WTC11 (cell line): Measurements from ENCODE around the gene RTN3. TPM values are rescaled to one million over a fixed set of nuclear protein-coding genes. Genes with fewer than 3 reads are reported as not detected.
A peak's percentile ranks its signal among the peaks of the same experiment; 100 is the strongest.

ENCODE experiments used
- ATAC-seq: fragments of 200-7000 bp; cut with Tn5 transposase; 2 replicates; pipeline ENCODE4 v1.10.0; 2021; ENCODE audit warnings: mild to moderate bottlenecking, moderate library complexity
- CTCF ChIA-PET: fragments of 300-600 bp; sonication (Branson Sonifier 250); formaldehyde crosslinking; loops from one replicate; lab custom pipeline; 2021; ENCODE audit warnings: antibody characterized with exemption; lab: Charles Lee
- POLR2A ChIA-PET: fragments of 350-600 bp; sonication (Branson Sonifier 250); formaldehyde crosslinking; loops from one replicate; lab custom pipeline; 2021; ENCODE audit warnings: antibody characterized with exemption; lab: Charles Lee
- DNase-seq: peaks from one replicate; pipeline ENCODE4 v3.0.0; 2021; ENCODE audit warnings: low spot score
- H3K27ac Mint-ChIP-seq: 2 replicates; pipeline ENCODE4 v1.8.0; 2021; ENCODE audit warnings: mixed read lengths
- H3K27me3 Mint-ChIP-seq: 2 replicates; pipeline ENCODE4 v1.8.0; 2021; ENCODE audit warnings: low read depth, mild to moderate bottlenecking, moderate library complexity, mixed read lengths
- H3K36me3 Mint-ChIP-seq: 2 replicates; pipeline ENCODE4 v1.8.0; 2021; ENCODE audit warnings: mixed read lengths
- H3K4me1 Mint-ChIP-seq: 2 replicates; pipeline ENCODE4 v1.8.0; 2022; ENCODE audit warnings: mixed read lengths
- H3K4me3 Mint-ChIP-seq: 2 replicates; pipeline ENCODE4 v1.8.0; 2021; ENCODE audit warnings: mild to moderate bottlenecking, moderate library complexity, mixed read lengths
- H3K9me3 Mint-ChIP-seq: 2 replicates; pipeline ENCODE4 v1.8.0; 2021; ENCODE audit warnings: mixed read lengths
- ATF1 ChIP-seq: sonication (generic); formaldehyde crosslinking; IDR thresholded peaks from 2 replicates; pipeline ENCODE4 v1.8.1; 2023; ENCODE audit warnings: mild to moderate bottlenecking, moderate library complexity, missing genetic modification reagents
- CBFB ChIP-seq: sonication (generic); formaldehyde crosslinking; IDR thresholded peaks from 2 replicates; pipeline ENCODE4 v1.8.1; 2022; ENCODE audit warnings: mild to moderate bottlenecking, low read depth, missing genetic modification reagents
- ELF4 ChIP-seq: sonication (generic); formaldehyde crosslinking; IDR thresholded peaks from 2 replicates; pipeline ENCODE4 v1.8.1; 2022; ENCODE audit warnings: low read depth, mild to moderate bottlenecking, moderate library complexity, missing genetic modification reagents
- EMX1 ChIP-seq: fragments of 250-450 bp; sonication (Bioruptor Pico); IDR thresholded peaks from 2 replicates; pipeline ENCODE4 v1.8.0; 2021; ENCODE audit warnings: mild to moderate bottlenecking
- GTF2I ChIP-seq: fragments of 250-450 bp; sonication (Bioruptor Pico); conservative IDR thresholded peaks from 2 replicates; pipeline ENCODE4 v1.4.0; 2021; ENCODE audit warnings: mild to moderate bottlenecking
- JAZF1 ChIP-seq: fragments of 250-450 bp; sonication (Bioruptor Pico); IDR thresholded peaks from 2 replicates; pipeline ENCODE4 v1.9.0; 2021; ENCODE audit warnings: moderate library complexity, mild to moderate bottlenecking, inconsistent platforms
- JUN ChIP-seq: sonication (generic); formaldehyde crosslinking; IDR thresholded peaks from 2 replicates; pipeline ENCODE4 v1.8.0; 2023; ENCODE audit warnings: mild to moderate bottlenecking, missing genetic modification reagents
- NFYB ChIP-seq: sonication (generic); formaldehyde crosslinking; conservative IDR thresholded peaks from 2 replicates; pipeline ENCODE4 v1.8.0; 2022; ENCODE audit warnings: low read depth, missing genetic modification reagents
- NR1H2 ChIP-seq: sonication (generic); formaldehyde crosslinking; IDR thresholded peaks from 2 replicates; pipeline ENCODE4 v1.9.0; 2021; ENCODE audit warnings: mild to moderate bottlenecking, moderate library complexity, missing genetic modification reagents
- NR3C1 ChIP-seq: sonication (generic); formaldehyde crosslinking; conservative IDR thresholded peaks from 2 replicates; pipeline ENCODE4 v1.8.1; 2023; ENCODE audit warnings: low read depth, mild to moderate bottlenecking, missing genetic modification reagents
- PRRX2 ChIP-seq: fragments of 250-450 bp; sonication (Bioruptor Pico); IDR thresholded peaks from 2 replicates; pipeline ENCODE4 v1.8.0; 2021; ENCODE audit warnings: mild to moderate bottlenecking
- ZNF263 ChIP-seq: sonication (generic); formaldehyde crosslinking; IDR thresholded peaks from 2 replicates; pipeline ENCODE4 v1.8.1; 2022; ENCODE audit warnings: low read depth, mild to moderate bottlenecking, moderate library complexity, missing genetic modification reagents
- ZNF423 ChIP-seq: fragments of 250-450 bp; sonication (Bioruptor Pico); IDR thresholded peaks from 2 replicates; pipeline ENCODE4 v2.1.2; 2022; ENCODE audit warnings: mild to moderate bottlenecking, moderate library complexity
- ZNF671 ChIP-seq: fragments of 250-450 bp; sonication (Bioruptor Pico); IDR thresholded peaks from 2 replicates; pipeline ENCODE4 v1.8.0; 2021; ENCODE audit warnings: mild to moderate bottlenecking
- total RNA-seq: library from RNA; stranded (reverse); gene quantifications from 3 replicates; pipeline ENCODE4 v1.2.3, GENCODE V29; 2021
- TF ChIP-seq, protein P1 (sequence below): fragments of 250-450 bp; sonication (Bioruptor Pico); IDR thresholded peaks from 2 replicates; pipeline ENCODE4 v1.9.0; 2021; ENCODE audit warnings: mild to moderate bottlenecking
- TF ChIP-seq, protein P2 (sequence below): sonication (generic); formaldehyde crosslinking; IDR thresholded peaks from 2 replicates; pipeline ENCODE4 v1.8.1; 2023; ENCODE audit warnings: mild to moderate bottlenecking, missing genetic modification reagents, moderate library complexity
- TF ChIP-seq, protein P3 (sequence below): sonication (generic); formaldehyde crosslinking; IDR thresholded peaks from 2 replicates; pipeline ENCODE4 v1.8.1; 2023; ENCODE audit warnings: mild to moderate bottlenecking, moderate library complexity, missing genetic modification reagents
- TF ChIP-seq, protein P4 (sequence below): sonication (generic); formaldehyde crosslinking; IDR thresholded peaks from 2 replicates; pipeline ENCODE4 v1.8.1; 2022; ENCODE audit warnings: low read depth, missing genetic modification reagents, borderline replicate concordance
- TF ChIP-seq, protein P5 (sequence below): fragments of 250-450 bp; sonication (Bioruptor Pico); IDR thresholded peaks from 2 replicates; pipeline ENCODE4 v1.9.0; 2021; ENCODE audit warnings: mild to moderate bottlenecking, borderline replicate concordance

RTN3 gene
- total RNA-seq, 1 experiment from 2014 or later = 159 TPM

DNA sequence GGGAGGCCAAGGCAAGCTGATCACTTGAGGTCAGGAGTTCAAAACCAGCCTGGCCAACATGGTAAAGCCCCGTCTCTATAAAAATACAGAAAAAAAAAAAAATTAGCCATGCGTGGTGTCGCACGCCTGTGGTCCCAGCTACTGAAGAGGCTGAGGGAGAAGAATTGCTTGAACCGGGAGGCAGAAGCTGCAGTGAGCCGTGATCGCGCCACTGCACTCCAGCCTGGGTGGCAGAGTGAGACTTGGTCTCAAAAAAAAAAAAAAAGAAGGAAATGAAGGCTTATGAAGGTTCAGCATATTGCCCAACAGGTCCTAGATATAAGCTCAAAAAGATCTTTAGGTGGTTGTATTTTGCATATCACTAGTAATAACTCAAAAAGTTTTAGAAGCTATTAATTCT, 20.3 kb upstream of the RTN3 start:
- Mint-ChIP-seq H3K9me3 (no peaks in the 10 kb centered on the region), H3K27me3 (no peaks in the 10 kb centered on the region), H3K4me3 (no peak overlapping the region), H3K27ac (no peak overlapping the region), H3K4me1 (peaks cover 8% of the 10 kb centered on the region), H3K36me3 (peaks cover 15% of the 10 kb centered on the region)
- POLR2A ChIA-PET = interaction anchor here (0.7 kb wide), 1 partner anchor 169 kb away, joined by 3 read pairs; no protein-coding TSS in a partner anchor
- DNase-seq = no peak
- TF ChIP-seq NR3C1 (CRISPR knock-in tag) (no peak), CBFB (CRISPR knock-in tag) (no peak), ATF1 (no peak), GTF2I (CRISPR knock-in tag) (no peak), ELF4 (CRISPR knock-in tag) (no peak), JAZF1 (no peak)
- TF ChIP-seq, protein P1, sequence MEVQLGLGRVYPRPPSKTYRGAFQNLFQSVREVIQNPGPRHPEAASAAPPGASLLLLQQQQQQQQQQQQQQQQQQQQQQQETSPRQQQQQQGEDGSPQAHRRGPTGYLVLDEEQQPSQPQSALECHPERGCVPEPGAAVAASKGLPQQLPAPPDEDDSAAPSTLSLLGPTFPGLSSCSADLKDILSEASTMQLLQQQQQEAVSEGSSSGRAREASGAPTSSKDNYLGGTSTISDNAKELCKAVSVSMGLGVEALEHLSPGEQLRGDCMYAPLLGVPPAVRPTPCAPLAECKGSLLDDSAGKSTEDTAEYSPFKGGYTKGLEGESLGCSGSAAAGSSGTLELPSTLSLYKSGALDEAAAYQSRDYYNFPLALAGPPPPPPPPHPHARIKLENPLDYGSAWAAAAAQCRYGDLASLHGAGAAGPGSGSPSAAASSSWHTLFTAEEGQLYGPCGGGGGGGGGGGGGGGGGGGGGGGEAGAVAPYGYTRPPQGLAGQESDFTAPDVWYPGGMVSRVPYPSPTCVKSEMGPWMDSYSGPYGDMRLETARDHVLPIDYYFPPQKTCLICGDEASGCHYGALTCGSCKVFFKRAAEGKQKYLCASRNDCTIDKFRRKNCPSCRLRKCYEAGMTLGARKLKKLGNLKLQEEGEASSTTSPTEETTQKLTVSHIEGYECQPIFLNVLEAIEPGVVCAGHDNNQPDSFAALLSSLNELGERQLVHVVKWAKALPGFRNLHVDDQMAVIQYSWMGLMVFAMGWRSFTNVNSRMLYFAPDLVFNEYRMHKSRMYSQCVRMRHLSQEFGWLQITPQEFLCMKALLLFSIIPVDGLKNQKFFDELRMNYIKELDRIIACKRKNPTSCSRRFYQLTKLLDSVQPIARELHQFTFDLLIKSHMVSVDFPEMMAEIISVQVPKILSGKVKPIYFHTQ = no peak
- TF ChIP-seq, protein P2, sequence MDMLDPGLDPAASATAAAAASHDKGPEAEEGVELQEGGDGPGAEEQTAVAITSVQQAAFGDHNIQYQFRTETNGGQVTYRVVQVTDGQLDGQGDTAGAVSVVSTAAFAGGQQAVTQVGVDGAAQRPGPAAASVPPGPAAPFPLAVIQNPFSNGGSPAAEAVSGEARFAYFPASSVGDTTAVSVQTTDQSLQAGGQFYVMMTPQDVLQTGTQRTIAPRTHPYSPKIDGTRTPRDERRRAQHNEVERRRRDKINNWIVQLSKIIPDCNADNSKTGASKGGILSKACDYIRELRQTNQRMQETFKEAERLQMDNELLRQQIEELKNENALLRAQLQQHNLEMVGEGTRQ = no peak
- CTCF ChIA-PET = interaction anchor here (0.6 to 1.0 kb wide), 2 partner anchors 21 to 79 kb away, joined by 3 read pairs; no protein-coding TSS in a partner anchor
- ATAC-seq = no peak

DNA sequence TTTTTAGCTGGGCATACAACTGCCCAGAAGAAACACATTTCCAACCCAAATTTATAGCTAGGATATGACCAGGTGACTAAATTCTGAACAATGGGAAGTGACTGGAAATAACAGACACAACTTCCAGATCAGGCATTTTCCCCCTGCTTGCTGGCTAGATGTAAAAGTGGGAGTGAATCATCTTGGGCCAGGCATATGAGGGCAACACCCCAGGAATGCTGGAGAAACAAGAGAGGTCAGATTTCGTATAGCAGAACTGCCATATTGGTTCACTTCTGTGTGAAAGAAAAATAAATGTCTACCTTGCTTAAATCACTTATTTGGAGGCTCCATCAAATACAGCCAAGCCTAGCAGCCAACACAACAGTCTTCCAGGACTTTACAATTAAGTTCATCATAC, 17.5 kb upstream of the RTN3 start:
- H3K27me3 Mint-ChIP-seq = no peaks in the 10 kb centered on the region
- no peak overlapping the region for H3K4me3 Mint-ChIP-seq
- TF ChIP-seq ZNF671 (CRISPR knock-in tag) (no peak), NR1H2 (CRISPR knock-in tag) (no peak), PRRX2 (CRISPR knock-in tag) (no peak), ZNF423 (CRISPR knock-in tag) (no peak), EMX1 (CRISPR knock-in tag) (no peak), NR3C1 (CRISPR knock-in tag) (no peak), JUN (CRISPR knock-in tag) (no peak), NFYB (CRISPR knock-in tag) (no peak), ZNF263 (CRISPR knock-in tag) (no peak)
- TF ChIP-seq, protein P3, sequence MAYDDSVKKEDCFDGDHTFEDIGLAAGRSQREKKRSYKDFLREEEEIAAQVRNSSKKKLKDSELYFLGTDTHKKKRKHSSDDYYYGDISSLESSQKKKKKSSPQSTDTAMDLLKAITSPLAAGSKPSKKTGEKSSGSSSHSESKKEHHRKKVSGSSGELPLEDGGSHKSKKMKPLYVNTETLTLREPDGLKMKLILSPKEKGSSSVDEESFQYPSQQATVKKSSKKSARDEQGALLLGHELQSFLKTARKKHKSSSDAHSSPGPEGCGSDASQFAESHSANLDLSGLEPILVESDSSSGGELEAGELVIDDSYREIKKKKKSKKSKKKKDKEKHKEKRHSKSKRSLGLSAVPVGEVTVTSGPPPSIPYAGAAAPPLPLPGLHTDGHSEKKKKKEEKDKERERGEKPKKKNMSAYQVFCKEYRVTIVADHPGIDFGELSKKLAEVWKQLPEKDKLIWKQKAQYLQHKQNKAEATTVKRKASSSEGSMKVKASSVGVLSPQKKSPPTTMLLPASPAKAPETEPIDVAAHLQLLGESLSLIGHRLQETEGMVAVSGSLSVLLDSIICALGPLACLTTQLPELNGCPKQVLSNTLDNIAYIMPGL (CRISPR knock-in tag) = no peak
- TF ChIP-seq, protein P4, sequence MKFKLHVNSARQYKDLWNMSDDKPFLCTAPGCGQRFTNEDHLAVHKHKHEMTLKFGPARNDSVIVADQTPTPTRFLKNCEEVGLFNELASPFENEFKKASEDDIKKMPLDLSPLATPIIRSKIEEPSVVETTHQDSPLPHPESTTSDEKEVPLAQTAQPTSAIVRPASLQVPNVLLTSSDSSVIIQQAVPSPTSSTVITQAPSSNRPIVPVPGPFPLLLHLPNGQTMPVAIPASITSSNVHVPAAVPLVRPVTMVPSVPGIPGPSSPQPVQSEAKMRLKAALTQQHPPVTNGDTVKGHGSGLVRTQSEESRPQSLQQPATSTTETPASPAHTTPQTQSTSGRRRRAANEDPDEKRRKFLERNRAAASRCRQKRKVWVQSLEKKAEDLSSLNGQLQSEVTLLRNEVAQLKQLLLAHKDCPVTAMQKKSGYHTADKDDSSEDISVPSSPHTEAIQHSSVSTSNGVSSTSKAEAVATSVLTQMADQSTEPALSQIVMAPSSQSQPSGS (CRISPR knock-in tag) = no peak
- TF ChIP-seq, protein P5, sequence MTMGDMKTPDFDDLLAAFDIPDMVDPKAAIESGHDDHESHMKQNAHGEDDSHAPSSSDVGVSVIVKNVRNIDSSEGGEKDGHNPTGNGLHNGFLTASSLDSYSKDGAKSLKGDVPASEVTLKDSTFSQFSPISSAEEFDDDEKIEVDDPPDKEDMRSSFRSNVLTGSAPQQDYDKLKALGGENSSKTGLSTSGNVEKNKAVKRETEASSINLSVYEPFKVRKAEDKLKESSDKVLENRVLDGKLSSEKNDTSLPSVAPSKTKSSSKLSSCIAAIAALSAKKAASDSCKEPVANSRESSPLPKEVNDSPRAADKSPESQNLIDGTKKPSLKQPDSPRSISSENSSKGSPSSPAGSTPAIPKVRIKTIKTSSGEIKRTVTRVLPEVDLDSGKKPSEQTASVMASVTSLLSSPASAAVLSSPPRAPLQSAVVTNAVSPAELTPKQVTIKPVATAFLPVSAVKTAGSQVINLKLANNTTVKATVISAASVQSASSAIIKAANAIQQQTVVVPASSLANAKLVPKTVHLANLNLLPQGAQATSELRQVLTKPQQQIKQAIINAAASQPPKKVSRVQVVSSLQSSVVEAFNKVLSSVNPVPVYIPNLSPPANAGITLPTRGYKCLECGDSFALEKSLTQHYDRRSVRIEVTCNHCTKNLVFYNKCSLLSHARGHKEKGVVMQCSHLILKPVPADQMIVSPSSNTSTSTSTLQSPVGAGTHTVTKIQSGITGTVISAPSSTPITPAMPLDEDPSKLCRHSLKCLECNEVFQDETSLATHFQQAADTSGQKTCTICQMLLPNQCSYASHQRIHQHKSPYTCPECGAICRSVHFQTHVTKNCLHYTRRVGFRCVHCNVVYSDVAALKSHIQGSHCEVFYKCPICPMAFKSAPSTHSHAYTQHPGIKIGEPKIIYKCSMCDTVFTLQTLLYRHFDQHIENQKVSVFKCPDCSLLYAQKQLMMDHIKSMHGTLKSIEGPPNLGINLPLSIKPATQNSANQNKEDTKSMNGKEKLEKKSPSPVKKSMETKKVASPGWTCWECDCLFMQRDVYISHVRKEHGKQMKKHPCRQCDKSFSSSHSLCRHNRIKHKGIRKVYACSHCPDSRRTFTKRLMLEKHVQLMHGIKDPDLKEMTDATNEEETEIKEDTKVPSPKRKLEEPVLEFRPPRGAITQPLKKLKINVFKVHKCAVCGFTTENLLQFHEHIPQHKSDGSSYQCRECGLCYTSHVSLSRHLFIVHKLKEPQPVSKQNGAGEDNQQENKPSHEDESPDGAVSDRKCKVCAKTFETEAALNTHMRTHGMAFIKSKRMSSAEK (CRISPR knock-in tag) = no peak
- no peaks in the 10 kb centered on the region for H3K9me3 Mint-ChIP-seq
- DNase-seq (no peak), ATAC-seq (no peak)
- ChIA-PET CTCF (no interaction called here), POLR2A (no interaction called here)
- peak overlapping the region; percentile 60; the same call in 1 of the 2 replicates for H3K27ac Mint-ChIP-seq
- no peaks in the 10 kb centered on the region for H3K36me3 Mint-ChIP-seq
- H3K4me1 Mint-ChIP-seq = peaks cover 17% of the 10 kb centered on the region
